Kidney (tissue), 14 donors: ENCODE results near the gene SPOCK1. TPM values are rescaled to one million over a fixed set of nuclear protein-coding genes. Genes with fewer than 3 reads are reported as not detected.

Experiments
- DNase-seq, 5 donors: peaks; one replicate each; pipeline ENCODE4 v3.0.0-alpha.2; 2013 to 2020
- FAIRE-seq: peaks from 2 replicates; lab custom pipeline; 2012; peaks lifted over from hg19 to GRCh38; lab: Jason Lieb, UNC
- H3K27ac ChIP-seq, 2 donors: one replicate each; pipeline ENCODE4 v1.7.0; 2013; ENCODE audit warnings: low read depth in 2 of 2, low read length in 2 of 2, inconsistent platforms in 1 of 2
- H3K27me3 ChIP-seq: one replicate; pipeline ENCODE4 v1.7.1; 2013; ENCODE audit warnings: low read length, inconsistent platforms; ENCODE audit not compliant: control insufficient read depth, insufficient read depth
- H3K36me3 ChIP-seq, 3 donors: one replicate each; pipeline versions ENCODE4 v1.7.0 to v1.7.1; 2013; ENCODE audit warnings: low read length in 3 of 3, control low read depth in 1 of 3, inconsistent platforms in 1 of 3; ENCODE audit not compliant: insufficient read depth in 3 of 3, control insufficient read depth in 2 of 3
- H3K4me1 ChIP-seq, 3 donors: one replicate each; pipeline versions ENCODE4 v1.7.0 to v1.7.1; 2013; ENCODE audit warnings: low read length in 3 of 3, inconsistent platforms in 1 of 3, low read depth in 1 of 3; ENCODE audit not compliant: control insufficient read depth in 2 of 3, insufficient read depth in 2 of 3
- H3K4me3 ChIP-seq, 3 donors: one replicate each; pipeline versions ENCODE4 v1.7.0 to v1.8.1; 2013; ENCODE audit warnings: low read length in 3 of 3, control low read depth in 1 of 3, inconsistent platforms in 1 of 3
- H3K9ac ChIP-seq, 3 donors: one replicate each; pipeline versions ENCODE4 v1.7.0 to v1.7.1; 2013; ENCODE audit warnings: low read length in 3 of 3, control low read depth in 1 of 3, inconsistent platforms in 1 of 3
- H3K9me3 ChIP-seq, 3 donors: one replicate each; pipeline versions ENCODE4 v1.7.0 to v1.7.1; 2013; ENCODE audit warnings: low read length in 3 of 3, control low read depth in 1 of 3, inconsistent platforms in 1 of 3; ENCODE audit not compliant: control insufficient read depth in 2 of 3, insufficient read depth in 1 of 3
- intact Hi-C: fragments of 100-400 bp; cut with DNase I; formaldehyde crosslinking; loops from one replicate; pipeline ENCODE4 v1.11.1; 2022
- polyA plus RNA-seq: library from polyadenylated mRNA; stranded (reverse); fragments of 350-450 nt; fragmentation: Illumina TruSeq; extraction: RNeasy Lipid Tissue Mini Kit (QIAGEN cat#74804); gene quantifications from one replicate; pipeline ENCODE4 v1.2.3, GENCODE V29; 2014; ENCODE audit warnings: low read depth, low replicate concordance; ENCODE audit not compliant: insufficient read depth
- total RNA-seq: library from RNA; stranded (reverse); fragmentation: NEBNext Ultra II Directional; extraction: Animal tissue kit (Norgen Biotek cat#: 25700); gene quantifications from one replicate; pipeline ENCODE4 v1.2.1, GENCODE V29; 2021
- TF ChIP-seq, protein P1 (sequence below): IDR thresholded peaks from 3 replicates; pipeline ENCODE4 v1.5.1; 2012; ENCODE audit warnings: mild to moderate bottlenecking, moderate library complexity, borderline replicate concordance; ENCODE audit not compliant: insufficient read depth; ENCODE audit errors: extremely low read depth
- donor health status: control.
- donor health status: control.
- donor health status: control.
- donor health status: control.
- donor health status: control.
- donor health status: DM: yes; HTN: yes; CAD: no.
- donor health status: Normal renal cell carcinoma (clear cell type).

The SPOCK1 gene
- total and polyA plus RNA-seq, 2 donors from 2014 or later = 15.7 to 32.8 TPM

DNA sequence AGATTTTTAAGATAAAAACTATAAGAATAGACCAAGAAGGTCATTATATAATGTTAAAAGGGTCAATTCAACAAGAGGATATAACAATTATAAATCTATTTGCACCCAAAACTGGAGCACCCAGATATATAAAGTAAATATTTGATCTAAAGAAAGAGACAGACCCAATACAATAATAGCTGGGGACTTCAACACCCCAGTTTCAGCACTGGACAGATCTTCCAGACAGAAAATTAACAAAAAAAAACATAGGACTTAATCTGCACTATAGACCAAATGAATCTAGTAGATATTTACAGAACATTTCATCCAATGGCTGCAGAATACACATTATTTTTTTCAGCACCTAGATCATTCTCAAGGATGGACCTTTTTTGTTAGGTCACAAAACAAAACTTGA, 331.9 kb downstream of the SPOCK1 start:
- no peaks in the 10 kb centered on the region for H3K27me3 ChIP-seq
- intact Hi-C loops = no loop called here
- TF ChIP-seq, protein P1, sequence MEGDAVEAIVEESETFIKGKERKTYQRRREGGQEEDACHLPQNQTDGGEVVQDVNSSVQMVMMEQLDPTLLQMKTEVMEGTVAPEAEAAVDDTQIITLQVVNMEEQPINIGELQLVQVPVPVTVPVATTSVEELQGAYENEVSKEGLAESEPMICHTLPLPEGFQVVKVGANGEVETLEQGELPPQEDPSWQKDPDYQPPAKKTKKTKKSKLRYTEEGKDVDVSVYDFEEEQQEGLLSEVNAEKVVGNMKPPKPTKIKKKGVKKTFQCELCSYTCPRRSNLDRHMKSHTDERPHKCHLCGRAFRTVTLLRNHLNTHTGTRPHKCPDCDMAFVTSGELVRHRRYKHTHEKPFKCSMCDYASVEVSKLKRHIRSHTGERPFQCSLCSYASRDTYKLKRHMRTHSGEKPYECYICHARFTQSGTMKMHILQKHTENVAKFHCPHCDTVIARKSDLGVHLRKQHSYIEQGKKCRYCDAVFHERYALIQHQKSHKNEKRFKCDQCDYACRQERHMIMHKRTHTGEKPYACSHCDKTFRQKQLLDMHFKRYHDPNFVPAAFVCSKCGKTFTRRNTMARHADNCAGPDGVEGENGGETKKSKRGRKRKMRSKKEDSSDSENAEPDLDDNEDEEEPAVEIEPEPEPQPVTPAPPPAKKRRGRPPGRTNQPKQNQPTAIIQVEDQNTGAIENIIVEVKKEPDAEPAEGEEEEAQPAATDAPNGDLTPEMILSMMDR = no peak
- H3K9ac ChIP-seq = no peak overlapping the region
- FAIRE-seq (no peak), DNase-seq (no peak)
- H3K27ac ChIP-seq = no peak overlapping the region
- H3K4me1 ChIP-seq = no peaks in the 10 kb centered on the region
- no peak overlapping the region for H3K4me3 ChIP-seq
- H3K36me3 ChIP-seq = no peaks in the 10 kb centered on the region
- H3K9me3 ChIP-seq = no peaks in the 10 kb centered on the region

DNA sequence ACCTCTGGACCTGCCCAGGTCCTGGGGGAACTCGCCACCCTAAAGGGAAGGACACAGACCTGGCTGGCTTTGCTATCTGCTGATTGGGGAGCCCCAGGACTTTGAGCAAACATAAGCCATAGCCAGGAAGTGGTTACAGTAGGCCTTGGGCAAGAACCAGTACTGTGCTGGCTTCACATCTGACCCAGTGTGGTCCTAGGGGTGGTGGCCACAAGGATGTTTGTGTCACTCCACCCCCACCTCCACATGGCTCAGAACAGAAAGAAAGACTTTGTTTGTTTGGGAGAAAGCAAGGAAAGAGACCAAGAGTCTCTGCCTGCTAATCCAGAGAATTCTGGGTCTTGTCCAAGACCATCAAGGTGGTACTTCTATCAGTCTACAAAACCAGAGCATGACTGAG, 334.2 kb downstream of the SPOCK1 start:
- DNase-seq (no peak), FAIRE-seq (no peak)
- Histone ChIP-seq H3K4me3 (no peak overlapping the region), H3K36me3 (no peaks in the 10 kb centered on the region), H3K9me3 (no peaks in the 10 kb centered on the region), H3K9ac (no peak overlapping the region), H3K4me1 (no peaks in the 10 kb centered on the region), H3K27ac (no peak overlapping the region), H3K27me3 (no peaks in the 10 kb centered on the region)
- intact Hi-C loops = no loop called here
- TF ChIP-seq, protein P1 = no peak

DNA sequence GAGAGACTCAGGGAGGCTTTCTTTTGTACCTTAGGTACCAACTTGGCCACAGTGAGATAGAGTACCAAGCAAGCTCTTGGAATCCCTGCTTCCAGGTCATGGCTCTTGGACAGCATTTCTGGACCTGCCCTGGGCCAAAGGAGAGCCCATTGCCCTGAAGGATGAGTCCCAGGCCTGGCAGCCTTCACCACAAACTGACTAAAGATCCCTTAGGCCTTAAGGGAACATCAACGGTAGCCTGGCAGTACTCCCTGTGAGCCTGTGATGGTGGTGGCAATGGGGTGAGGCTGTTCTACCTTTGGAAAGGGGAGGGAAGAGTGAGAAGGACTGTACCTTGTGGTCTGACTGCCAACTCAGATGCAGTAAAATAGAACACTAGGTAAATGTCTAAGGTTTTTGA, 334.6 kb downstream of the SPOCK1 start:
- H3K4me3 ChIP-seq = no peak overlapping the region
- no peaks in the 10 kb centered on the region for H3K4me1 ChIP-seq
- intact Hi-C loops = no loop called here
- H3K9me3 ChIP-seq = no peaks in the 10 kb centered on the region
- H3K27me3 ChIP-seq = no peaks in the 10 kb centered on the region
- H3K9ac ChIP-seq = no peak overlapping the region
- DNase-seq = no peak
- H3K36me3 ChIP-seq = no peaks in the 10 kb centered on the region
- FAIRE-seq = no peak
- H3K27ac ChIP-seq = no peak overlapping the region
- TF ChIP-seq, protein P1 = no peak

DNA sequence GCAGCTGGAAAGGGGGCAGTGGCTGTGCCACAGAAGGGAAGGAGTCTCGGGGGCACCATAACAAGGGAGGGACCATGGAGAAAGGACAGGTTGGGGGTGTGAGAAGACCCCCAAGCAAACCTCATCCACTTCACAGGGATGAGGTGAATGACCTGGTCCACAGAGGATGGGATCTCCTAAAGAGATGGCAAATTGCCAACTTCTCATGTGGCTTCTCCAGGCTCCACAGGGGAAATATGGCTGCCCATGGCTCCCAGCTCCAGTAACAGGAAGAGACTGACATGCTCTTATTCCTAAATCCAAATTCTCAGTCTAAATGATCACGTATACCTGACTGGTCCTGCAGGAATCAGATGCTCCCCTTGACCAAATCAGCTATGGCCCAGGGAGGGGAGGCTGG, 340.4 kb downstream of the SPOCK1 start:
- no peak for FAIRE-seq
- H3K9ac ChIP-seq = no peak overlapping the region

More for the DNA sequence above, 340.4 kb downstream of the SPOCK1 start:
- DNase-seq = no peak
- intact Hi-C loops = no loop called here
- no peaks in the 10 kb centered on the region for H3K36me3 ChIP-seq
- H3K27me3 ChIP-seq = no peaks in the 10 kb centered on the region
- TF ChIP-seq, protein P1 = no peak
- H3K4me3 ChIP-seq = no peak overlapping the region
- no peak overlapping the region for H3K27ac ChIP-seq
- no peaks in the 10 kb centered on the region for H3K9me3 ChIP-seq
- H3K4me1 ChIP-seq = no peaks in the 10 kb centered on the region
